HG03159 (cell line): Measurements from ENCODE around the gene CACNA1C.
"Not testable (repeated sequence)": the region's sequence is repeated elsewhere in the genome, so short reads cannot be mapped to it uniquely, and the experiment has no call there.

ENCODE experiments used
- ATAC-seq: cut with Tn5 transposase; IDR thresholded peaks from one replicate; pipeline ENCODE4 v1.9.1; 2021; ENCODE audit warnings: mild to moderate bottlenecking, moderate library complexity; ENCODE audit not compliant: unreplicated experiment

CACNA1C gene

GRCh38 chr12:2691006-2691344, 638.2 kb downstream of the CACNA1C start:
- ATAC-seq, result peak; percentile 34

GRCh38 chr12:2691345-2692071, 638.7 kb downstream of the CACNA1C start:
- peak; percentile 73 for ATAC-seq

- ATAC-seq, result no peak
Measured at GRCh38 chr12:2692080-2692479, 639.3 kb downstream of the CACNA1C start.

GRCh38 chr12:2693244-2693860, 640.6 kb downstream of the CACNA1C start:
- ATAC-seq, result no peak

GRCh38 chr12:2693980-2694610, 641.3 kb downstream of the CACNA1C start:
- ATAC-seq, result no peak

GRCh38 chr12:2696136-2696535, 643.3 kb downstream of the CACNA1C start:
- ATAC-seq, result no peak

GRCh38 chr12:2697057-2697800, 644.4 kb downstream of the CACNA1C start:
- ATAC-seq, result no peak

- no peak for ATAC-seq
Measured at GRCh38 chr12:2698566-2698965, 645.8 kb downstream of the CACNA1C start.

- no peak for ATAC-seq
Measured at GRCh38 chr12:2710701-2711100, 657.9 kb downstream of the CACNA1C start.

GRCh38 chr12:2719392-2719791, 666.6 kb downstream of the CACNA1C start:
- ATAC-seq, result no peak

- no peak for ATAC-seq
Measured at GRCh38 chr12:2722806-2723205, 670.0 kb downstream of the CACNA1C start.

GRCh38 chr12:2732290-2732689, 679.5 kb downstream of the CACNA1C start:
- no peak for ATAC-seq

- ATAC-seq, result no peak
Measured at GRCh38 chr12:2733493-2734355, 680.9 kb downstream of the CACNA1C start.

- ATAC-seq, result no peak
Measured at GRCh38 chr12:2735432-2735831, 682.6 kb downstream of the CACNA1C start.

GRCh38 chr12:2737656-2738241, 685.0 kb downstream of the CACNA1C start:
- no peak for ATAC-seq

- ATAC-seq, result no peak
Measured at GRCh38 chr12:2739069-2739468, 686.3 kb downstream of the CACNA1C start.

- no peak for ATAC-seq
Measured at GRCh38 chr12:2739832-2740641, 687.2 kb downstream of the CACNA1C start.

GRCh38 chr12:2742037-2742436, 689.2 kb downstream of the CACNA1C start:
- ATAC-seq, result not testable (repeated sequence)

GRCh38 chr12:2743478-2743877, 690.7 kb downstream of the CACNA1C start:
- ATAC-seq, result no peak
